Measurements from ENCODE around the gene ALPK3. TPM values are rescaled to one million over a fixed set of nuclear protein-coding genes. Genes with fewer than 3 reads are reported as not detected.
"Not testable (repeated sequence)": the region's sequence is repeated elsewhere in the genome, so short reads cannot be mapped to it uniquely, and the experiment has no call there.

Gene ALPK3
- polyA plus RNA-seq, 1 donor from 2014 or later, result not detected

DNA sequence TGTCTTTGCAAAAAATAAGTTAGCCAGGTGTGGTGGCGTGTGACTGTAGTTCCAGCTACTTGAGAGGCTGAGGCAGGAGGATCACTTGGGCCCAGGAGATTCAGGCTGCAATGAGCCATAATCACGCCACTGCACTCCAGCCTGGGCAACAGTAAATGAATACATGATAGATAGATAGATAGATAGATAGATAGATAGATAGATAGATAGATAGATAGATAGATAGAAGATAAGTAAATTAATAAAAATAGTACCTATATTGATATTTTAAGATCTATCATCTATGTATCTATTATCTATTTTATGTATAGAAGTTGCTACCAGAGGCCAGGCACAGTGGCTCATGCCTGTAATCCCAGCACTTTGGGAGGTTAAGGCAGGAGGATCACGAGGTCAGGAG lies 60.5 kb downstream of the ALPK3 start:
- not testable (repeated sequence) for H3K27ac Mint-ChIP-seq, H3K4me1 Mint-ChIP-seq, H3K9me3 Mint-ChIP-seq

DNA sequence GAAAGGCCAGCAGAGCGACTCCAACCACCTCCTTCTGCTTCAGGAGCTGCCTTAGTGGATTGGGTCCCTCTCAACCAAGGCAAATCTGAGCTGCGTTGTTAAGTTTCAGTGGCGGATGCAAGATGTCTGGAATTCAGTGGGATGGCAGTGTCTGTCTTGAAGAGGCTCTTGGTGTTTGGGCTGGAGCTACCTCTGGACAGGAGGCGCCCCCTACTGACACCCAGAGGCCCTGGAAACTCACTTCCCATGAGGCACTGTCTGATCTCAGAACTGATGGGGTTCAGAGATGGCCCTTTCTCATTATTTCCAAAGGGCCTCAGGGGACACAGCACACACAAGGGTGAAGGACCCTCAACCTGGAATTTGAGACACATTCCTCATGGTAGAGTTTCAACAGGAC lies 61.3 kb downstream of the ALPK3 start:
- Mint-ChIP-seq H3K9me3 (no peaks in the 10 kb centered on the region), H3K4me1 (no peaks in the 10 kb centered on the region), H3K27ac (no peak overlapping the region), H3K4me3 (no peak overlapping the region), H3K27me3 (peaks cover 11% of the 10 kb centered on the region), H3K36me3 (no peaks in the 10 kb centered on the region)

More for the DNA sequence above, 60.5 kb downstream of the ALPK3 start:
- H3K27me3 Mint-ChIP-seq, result peaks cover 11% of the 10 kb centered on the region
- not testable (repeated sequence) for H3K4me3 Mint-ChIP-seq, H3K36me3 Mint-ChIP-seq

DNA sequence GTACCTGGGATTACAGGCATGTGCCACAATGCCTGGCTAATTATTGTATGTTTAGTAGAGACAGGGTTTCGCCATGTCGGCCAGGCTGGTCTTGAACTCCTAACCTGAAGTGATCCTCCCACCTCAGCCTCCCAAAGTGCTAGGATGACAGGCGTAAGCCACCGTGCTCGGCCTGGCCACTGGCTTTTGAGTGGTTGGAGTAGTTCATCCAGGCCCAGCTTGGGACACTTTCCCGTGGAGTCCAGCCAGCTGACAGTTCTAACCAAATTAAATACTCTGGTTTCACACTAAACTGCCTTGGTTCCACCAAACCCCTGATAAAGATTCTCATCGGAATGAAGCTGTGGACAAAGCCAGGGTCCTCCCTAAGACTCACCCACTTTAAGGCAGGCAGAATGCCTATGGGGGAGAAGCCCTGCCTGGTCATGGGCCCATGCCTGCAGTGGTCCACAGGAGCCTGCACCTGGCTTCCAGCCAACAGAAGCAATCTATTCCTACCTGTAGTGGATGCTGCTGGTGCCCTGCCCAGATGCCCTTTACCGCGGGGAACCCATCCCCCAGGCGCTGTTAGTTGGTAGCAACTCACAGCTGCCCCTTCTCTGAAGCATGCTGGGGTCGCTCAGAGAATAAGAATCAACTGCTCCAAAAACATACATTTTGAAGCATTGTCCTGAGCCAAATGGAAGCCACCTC lies 62.1 kb downstream of the ALPK3 start:
- no peaks in the 10 kb centered on the region for H3K36me3 Mint-ChIP-seq
- H3K27ac Mint-ChIP-seq, result no peak overlapping the region
- H3K27me3 Mint-ChIP-seq, result peaks cover 11% of the 10 kb centered on the region
- H3K9me3 Mint-ChIP-seq, result no peaks in the 10 kb centered on the region
- no peaks in the 10 kb centered on the region for H3K4me1 Mint-ChIP-seq
- H3K4me3 Mint-ChIP-seq, result no peak overlapping the region

DNA sequence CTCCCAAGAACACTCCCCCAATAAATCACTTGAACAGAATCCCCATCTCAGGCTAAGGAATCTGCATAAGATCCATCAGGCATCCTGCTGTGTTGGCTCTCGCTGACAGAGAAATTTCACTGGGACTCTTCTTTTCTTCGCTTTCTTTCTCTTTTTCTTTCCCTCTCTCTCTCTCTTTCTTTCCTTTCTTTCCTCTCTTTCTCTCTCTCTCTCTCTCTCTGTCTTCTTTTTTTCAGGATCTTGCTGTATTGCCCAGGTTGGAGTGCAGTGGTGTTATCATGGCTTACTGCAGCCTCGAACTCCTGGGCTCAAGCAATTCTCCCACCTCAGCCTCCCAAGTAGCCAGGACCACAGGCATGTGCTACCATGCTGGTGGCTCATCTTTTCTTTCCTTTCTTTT lies 62.9 kb downstream of the ALPK3 start:
- H3K27ac Mint-ChIP-seq, result no peak overlapping the region
- H3K36me3 Mint-ChIP-seq, result no peaks in the 10 kb centered on the region
- H3K27me3 Mint-ChIP-seq, result peaks cover 7% of the 10 kb centered on the region
- no peaks in the 10 kb centered on the region for H3K4me1 Mint-ChIP-seq
- H3K4me3 Mint-ChIP-seq, result no peak overlapping the region
- H3K9me3 Mint-ChIP-seq, result no peaks in the 10 kb centered on the region

DNA sequence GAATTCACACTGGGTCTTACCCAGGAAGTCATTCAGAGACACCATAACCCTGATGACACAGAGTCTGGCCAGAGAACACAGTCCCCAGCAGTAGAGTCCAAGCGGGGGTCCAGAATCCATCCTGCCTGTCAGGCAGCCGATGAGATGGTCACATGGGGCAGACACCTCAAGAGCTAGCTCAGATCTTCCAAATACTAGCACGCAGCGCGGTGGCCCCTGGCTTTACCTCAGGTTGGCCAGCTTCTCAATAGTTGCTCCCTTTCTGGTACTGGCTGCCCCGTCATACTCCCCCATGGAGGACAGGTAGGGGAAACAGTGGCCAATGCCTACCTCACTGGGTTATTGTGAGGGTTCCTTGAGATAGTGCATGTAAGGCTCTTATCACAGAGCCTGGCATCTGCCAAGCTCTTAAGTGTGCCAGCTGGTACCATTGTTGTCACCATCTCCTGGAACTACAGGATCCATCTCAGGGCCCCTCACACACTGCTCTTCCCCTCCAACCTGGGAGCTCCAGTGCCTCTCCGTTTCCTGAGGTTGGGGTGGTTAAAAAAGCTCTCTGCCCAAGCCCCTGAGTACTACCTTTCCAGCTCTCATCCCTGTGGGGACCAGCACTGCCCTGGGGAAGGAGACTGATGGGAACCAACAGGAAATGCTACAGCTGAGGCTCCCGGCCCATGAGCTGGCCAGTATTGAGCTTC lies 63.8 kb downstream of the ALPK3 start:
- Mint-ChIP-seq H3K9me3 (no peaks in the 10 kb centered on the region), H3K4me3 (no peak overlapping the region), H3K27ac (no peak overlapping the region), H3K36me3 (no peaks in the 10 kb centered on the region), H3K27me3 (peaks cover 7% of the 10 kb centered on the region), H3K4me1 (no peaks in the 10 kb centered on the region)

DNA sequence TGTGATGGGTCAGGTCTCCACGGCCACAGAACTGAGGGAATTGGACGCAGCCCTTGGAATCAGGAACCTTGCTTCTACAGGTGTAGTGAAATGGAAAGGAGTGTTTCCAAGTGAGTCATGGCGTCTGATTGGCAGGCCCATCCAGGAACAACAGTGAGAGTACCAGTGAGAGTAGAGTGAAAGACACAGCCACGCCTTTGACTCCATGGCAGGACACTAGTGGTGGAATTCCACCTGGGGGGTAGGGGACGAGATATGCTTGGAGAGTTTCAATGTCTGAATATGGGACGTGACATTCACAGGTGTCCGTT lies 64.3 kb downstream of the ALPK3 start:
- Mint-ChIP-seq H3K4me3 (no peak overlapping the region), H3K9me3 (no peaks in the 10 kb centered on the region), H3K27ac (no peak overlapping the region), H3K4me1 (no peaks in the 10 kb centered on the region), H3K36me3 (no peaks in the 10 kb centered on the region), H3K27me3 (peaks cover 7% of the 10 kb centered on the region)

DNA sequence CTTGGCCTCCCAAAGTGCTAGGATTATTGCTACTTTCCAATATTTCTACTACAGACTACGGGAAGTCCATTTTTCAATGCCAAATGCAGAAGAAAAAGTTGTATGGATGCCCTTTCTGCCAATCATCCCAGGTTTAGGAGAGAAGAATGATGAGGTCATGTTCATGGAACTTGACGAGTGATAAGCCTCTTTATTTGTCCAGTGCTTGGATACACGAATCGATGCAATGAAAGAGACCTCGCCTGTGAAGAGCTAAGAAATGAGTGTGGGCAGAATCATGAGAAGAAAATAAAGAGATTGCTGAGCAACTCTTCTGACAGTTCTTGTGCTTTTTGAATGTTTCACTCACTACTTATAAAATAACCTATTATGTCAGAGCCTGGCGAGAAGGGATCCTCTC lies 66.3 kb downstream of the ALPK3 start:
- Mint-ChIP-seq H3K27me3 (peaks cover 7% of the 10 kb centered on the region), H3K36me3 (no peaks in the 10 kb centered on the region), H3K4me1 (no peaks in the 10 kb centered on the region), H3K4me3 (no peak overlapping the region), H3K9me3 (no peaks in the 10 kb centered on the region), H3K27ac (no peak overlapping the region)

DNA sequence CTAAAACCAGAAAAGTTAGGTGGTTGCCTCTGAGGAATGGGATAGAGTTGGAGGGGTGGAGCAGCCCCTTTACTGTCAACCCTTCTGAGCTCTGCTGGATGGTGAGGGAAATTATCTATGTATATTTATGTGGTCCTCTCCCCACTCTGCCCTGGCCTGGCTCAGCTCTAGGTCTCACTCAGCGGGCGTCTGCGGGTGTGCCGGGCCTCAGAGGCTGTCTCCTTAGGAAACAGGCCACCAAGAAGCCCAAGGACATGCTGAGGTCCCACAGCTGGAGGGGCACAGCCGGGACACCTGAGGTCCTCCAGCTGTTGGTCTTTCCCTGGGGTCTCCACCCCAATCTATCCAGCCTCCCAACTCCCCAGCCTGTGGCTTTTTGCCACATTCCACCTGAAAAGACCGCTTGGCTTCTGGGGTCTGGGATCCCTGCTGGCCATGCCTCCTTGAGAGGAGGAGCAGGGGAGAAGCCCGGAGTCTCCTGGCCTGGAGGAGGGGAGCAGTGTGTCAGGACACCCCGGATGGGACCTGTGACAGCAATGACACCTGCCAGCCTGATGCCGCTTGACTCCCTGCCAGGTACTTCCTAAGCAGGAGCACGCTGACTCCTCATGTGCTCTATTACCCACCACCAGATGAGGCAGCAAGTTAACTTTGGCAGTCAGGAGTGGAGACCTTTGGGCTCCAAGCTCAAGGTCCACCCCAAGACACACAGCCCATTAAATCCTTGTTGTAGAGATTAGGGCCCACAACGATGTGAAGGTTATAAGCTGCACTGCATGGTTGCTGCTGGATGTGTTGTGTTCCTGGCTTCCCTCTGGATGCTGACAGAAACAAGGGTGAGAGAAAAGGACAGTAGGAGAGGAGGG lies 67.0 kb downstream of the ALPK3 start, which contains the start of gene SLC28A1:
Gene SLC28A1 (plus strand): TSS at position 747 of the 866 bp plus-strand sequence. CDS start 3,099 bp downstream, outside the sequence.
- Mint-ChIP-seq H3K9me3 (no peaks in the 10 kb centered on the region), H3K27me3 (peaks cover 7% of the 10 kb centered on the region), H3K36me3 (no peaks in the 10 kb centered on the region), H3K4me1 (no peaks in the 10 kb centered on the region), H3K27ac (no peak within 1 kb of the TSS), H3K4me3 (no peak within 1 kb of the TSS)

DNA sequence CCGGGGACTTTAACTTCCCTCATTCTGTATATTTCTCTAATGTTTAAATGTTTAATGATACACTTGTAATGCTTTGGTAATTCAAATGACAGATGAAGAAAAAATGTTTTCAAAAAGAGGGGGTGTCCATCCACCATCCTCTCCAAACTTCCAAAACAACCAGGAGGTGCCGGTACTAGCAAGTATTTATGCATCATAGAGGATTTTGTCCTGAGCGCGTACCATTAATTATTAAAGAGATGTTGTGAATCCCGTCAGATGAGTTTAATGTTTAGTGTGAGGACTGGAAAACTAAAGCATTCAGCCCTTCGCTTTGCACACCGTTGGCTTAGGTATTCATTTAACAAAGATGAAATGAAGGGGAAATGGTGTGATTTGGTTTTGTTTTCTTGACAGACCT lies 68.6 kb downstream of the ALPK3 start:
- no peaks in the 10 kb centered on the region for H3K36me3 Mint-ChIP-seq
- no peaks in the 10 kb centered on the region for H3K4me1 Mint-ChIP-seq
- H3K4me3 Mint-ChIP-seq, result no peak overlapping the region
- no peak overlapping the region for H3K27ac Mint-ChIP-seq
- H3K27me3 Mint-ChIP-seq, result peaks cover 6% of the 10 kb centered on the region
- no peaks in the 10 kb centered on the region for H3K9me3 Mint-ChIP-seq

DNA sequence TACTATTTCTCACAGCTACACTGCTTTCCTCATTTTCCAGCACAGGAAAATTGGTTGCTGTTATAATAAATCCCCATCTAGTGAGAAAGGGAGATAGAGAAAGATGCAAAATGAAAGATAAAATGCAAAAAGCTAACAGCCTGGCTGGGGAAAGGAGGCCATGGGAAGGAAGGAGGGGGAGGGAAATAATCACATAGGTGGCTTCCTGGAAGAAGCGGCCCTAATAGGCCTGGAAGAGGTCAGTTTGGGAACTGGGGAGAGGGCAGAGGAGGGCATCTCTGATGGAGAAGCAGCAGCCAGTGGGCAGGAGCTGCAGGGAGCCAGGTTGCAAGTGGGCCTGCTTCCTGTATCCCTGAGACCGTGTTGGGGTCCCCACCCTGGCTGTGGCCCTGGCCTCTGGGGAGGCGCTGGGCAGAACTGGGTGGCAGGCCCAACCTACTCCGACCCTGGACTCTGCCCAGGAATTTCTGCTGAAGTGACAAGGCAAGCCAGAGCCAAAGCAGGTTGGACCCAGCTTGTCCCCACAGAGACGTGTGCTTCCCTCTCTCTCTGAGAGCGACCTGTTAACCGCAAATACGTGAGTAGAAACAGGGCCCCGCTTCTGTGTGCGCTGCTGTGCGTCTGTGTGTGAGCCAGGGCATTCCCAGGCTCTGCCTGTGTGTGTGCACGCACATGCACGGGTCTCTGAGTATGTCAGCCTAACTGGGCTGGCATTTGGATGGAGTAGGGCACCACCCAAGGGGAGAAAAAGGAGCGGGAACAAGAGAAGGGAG lies 69.2 kb downstream of the ALPK3 start:
- Mint-ChIP-seq H3K27me3 (peaks cover 6% of the 10 kb centered on the region), H3K36me3 (no peaks in the 10 kb centered on the region), H3K4me3 (no peak overlapping the region), H3K9me3 (no peaks in the 10 kb centered on the region), H3K27ac (no peak overlapping the region), H3K4me1 (no peaks in the 10 kb centered on the region)

DNA sequence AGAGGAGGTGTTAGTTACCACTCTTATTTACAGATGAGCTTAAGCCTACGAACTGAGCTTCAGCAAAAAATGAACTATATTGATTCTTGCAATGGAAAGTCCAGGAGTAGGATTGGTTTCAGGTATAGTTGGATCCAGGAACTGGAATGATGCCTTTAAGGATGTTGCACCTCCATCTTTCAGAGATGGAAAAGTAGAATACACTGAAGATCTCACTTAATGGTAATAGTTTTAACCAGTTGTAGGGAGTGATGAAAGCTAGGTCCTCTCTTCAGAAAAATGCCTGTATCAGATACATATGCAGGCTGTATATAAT lies 69.8 kb downstream of the ALPK3 start:
- Mint-ChIP-seq H3K9me3 (no peaks in the 10 kb centered on the region), H3K4me3 (no peak overlapping the region), H3K27ac (no peak overlapping the region), H3K4me1 (no peaks in the 10 kb centered on the region), H3K36me3 (no peaks in the 10 kb centered on the region), H3K27me3 (peaks cover 7% of the 10 kb centered on the region)

DNA sequence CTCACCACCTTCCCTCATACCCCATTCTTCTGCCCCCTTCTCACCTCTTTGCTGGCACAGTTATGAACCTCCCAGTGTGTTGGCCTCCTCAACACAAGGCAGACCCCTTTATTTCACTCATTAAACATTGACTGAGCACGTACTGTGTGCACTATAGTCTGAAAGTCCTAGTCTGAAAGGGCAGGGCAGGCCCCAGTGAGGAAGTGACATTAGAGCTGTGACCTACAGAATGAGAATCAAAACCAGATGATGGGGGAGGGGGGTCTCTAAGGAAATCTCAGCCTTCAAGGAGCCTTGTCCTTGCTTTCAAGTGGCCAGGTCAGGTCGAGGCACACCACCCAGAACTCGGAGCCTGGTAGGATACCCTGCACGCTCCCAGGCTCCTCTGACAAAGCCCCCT lies 70.8 kb downstream of the ALPK3 start:
- Mint-ChIP-seq H3K27ac (no peak overlapping the region), H3K4me1 (no peaks in the 10 kb centered on the region), H3K27me3 (peaks cover 7% of the 10 kb centered on the region), H3K36me3 (peaks cover 1% of the 10 kb centered on the region), H3K4me3 (peak overlapping the region in 2 of 4 donors; percentile 18 to 72), H3K9me3 (no peaks in the 10 kb centered on the region)

DNA sequence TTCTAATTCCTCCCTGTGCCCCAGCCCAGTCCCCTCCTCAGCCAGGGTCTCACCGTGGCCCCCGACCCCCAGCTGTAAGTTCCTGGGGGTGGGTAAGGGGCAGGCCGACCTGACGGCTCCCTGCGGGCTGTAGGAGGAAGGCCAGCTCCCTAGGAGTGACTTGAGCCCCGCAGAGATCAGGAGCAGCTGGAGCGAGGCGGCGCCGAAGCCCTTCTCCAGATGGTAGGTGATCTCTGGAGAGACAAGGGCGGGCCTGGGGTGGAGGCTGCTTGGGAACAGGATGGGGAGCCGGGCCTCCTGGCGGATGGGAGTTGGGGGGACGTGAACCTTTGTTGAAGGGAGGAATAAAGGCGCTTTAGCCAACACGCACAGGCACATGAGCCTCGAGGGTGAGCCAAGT lies 71.5 kb downstream of the ALPK3 start:
- Mint-ChIP-seq H3K27me3 (peaks cover 7% of the 10 kb centered on the region), H3K4me1 (no peaks in the 10 kb centered on the region), H3K4me3 (no peak overlapping the region), H3K36me3 (peaks cover 3% of the 10 kb centered on the region), H3K27ac (no peak overlapping the region), H3K9me3 (no peaks in the 10 kb centered on the region)

DNA sequence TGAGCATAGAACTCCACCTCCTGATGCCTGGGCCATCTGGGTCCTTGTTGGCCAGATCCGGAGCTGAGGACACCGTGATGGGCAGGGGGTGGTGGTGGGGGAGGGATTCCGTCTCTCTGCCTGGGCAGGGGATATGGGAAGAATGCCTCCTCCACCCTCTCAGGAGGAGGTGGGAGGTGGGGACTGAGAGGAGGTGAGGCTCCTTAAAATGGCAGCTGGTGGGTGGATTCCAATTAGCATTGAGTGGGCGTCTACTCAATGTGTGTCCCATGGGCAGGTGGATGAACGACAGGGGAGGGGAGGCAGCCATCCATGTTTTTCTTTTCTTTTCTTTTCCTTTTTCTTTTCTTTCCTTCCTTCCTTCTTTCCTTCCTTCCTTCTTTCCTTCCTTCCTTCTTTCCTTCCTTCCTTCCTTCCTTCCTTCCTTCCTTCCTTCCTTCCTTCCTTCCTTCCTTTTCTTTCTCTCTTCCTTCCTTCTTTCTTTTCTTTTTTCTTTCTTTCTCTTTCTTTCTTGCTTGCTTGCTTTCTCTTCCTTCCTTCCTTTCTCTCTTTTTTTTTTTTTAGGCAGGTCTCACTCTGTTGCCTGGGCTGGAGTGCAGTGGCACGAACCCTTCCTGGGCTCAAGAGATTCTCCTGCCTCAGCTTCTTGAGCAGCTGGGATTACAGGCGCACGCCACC lies 72.3 kb downstream of the ALPK3 start:
- no peak overlapping the region for H3K27ac Mint-ChIP-seq
- peaks cover 9% of the 10 kb centered on the region for H3K27me3 Mint-ChIP-seq
- H3K4me1 Mint-ChIP-seq, result no peaks in the 10 kb centered on the region
- H3K4me3 Mint-ChIP-seq, result no peak overlapping the region
- H3K9me3 Mint-ChIP-seq, result no peaks in the 10 kb centered on the region
- peaks cover 3% of the 10 kb centered on the region for H3K36me3 Mint-ChIP-seq
